ENCODE measurements around the gene GSTM4. TPM values are rescaled to one million over a fixed set of nuclear protein-coding genes. Genes with fewer than 3 reads are reported as not detected.

The GSTM4 gene
- total and polyA plus RNA-seq, 4 donors: 12.2 to 42.8 (median 30.9) TPM

DNA sequence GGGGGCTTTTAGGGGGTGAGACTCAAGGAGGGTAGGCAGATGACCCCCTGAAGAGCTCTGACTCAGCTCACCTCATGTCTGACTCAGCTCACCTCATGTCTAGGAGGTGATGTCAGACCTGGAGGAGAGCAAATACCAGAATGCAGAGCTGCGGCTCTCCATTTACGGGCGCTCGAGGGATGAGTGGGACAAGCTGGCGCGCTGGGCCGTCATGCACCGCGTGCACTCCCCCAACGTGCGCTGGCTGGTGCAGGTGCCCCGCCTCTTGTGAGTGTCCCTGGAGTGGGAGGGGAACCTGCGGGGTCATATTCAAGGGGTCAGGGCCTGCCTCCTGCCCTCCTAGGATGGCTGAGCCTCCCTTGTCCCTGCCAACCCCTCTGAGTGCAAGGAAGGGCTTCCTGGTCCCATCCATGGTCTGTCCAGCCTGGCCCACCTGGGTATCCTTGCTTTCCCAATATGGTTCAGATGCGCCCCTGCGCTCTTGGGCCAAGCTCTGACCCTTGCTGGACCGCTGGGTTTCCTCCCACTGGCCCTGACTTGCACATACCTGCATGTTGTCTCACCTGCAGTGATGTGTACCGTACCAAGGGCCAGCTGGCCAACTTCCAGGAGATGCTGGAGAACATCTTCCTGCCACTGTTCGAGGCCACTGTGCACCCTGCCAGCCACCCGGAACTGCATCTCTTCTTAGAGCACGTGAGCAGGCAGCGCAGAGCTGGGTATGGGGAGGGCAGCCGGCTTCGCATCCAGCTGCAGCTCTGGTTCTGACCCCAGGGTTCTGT, 27.2 kb upstream of the GSTM4 start:
- no peak for TF ChIP-seq FOXA1 (IDR thresholded peaks at IDR 0.05)
- TF ChIP-seq JUND (IDR thresholded peaks at IDR 0.05): no peak
- TF ChIP-seq, protein P1, sequence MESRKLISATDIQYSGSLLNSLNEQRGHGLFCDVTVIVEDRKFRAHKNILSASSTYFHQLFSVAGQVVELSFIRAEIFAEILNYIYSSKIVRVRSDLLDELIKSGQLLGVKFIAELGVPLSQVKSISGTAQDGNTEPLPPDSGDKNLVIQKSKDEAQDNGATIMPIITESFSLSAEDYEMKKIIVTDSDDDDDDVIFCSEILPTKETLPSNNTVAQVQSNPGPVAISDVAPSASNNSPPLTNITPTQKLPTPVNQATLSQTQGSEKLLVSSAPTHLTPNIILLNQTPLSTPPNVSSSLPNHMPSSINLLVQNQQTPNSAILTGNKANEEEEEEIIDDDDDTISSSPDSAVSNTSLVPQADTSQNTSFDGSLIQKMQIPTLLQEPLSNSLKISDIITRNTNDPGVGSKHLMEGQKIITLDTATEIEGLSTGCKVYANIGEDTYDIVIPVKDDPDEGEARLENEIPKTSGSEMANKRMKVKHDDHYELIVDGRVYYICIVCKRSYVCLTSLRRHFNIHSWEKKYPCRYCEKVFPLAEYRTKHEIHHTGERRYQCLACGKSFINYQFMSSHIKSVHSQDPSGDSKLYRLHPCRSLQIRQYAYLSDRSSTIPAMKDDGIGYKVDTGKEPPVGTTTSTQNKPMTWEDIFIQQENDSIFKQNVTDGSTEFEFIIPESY (IDR thresholded peaks at IDR 0.05): no peak
- no peak for TF ChIP-seq FOXA2 (IDR thresholded peaks at IDR 0.05)
- TF ChIP-seq HNF4A (conservative IDR thresholded peaks at IDR 0.05): no peak
- no peak for TF ChIP-seq GABPA (IDR thresholded peaks at IDR 0.05 in 1 of 2, conservative IDR thresholded peaks at IDR 0.05 in 1 of 2)
- DNase-seq (ENCODE audit: low spot score): no peak
- Histone ChIP-seq H3K9ac (ENCODE audit: low read depth in 1 of 2, low read length in 2 of 2) (no peak overlapping the region), H3K9me3 (ENCODE audit: control insufficient read depth in 4 of 4, low read length in 3 of 4) (no peaks in the 10 kb centered on the region), H3K27ac (ENCODE audit: low read depth in 1 of 2, low read length in 2 of 2) (no peak overlapping the region), H3K4me3 (ENCODE audit: low read depth in 1 of 3, low read length in 3 of 3) (no peak overlapping the region), H3K27me3 (ENCODE audit: control insufficient read depth in 4 of 4, insufficient read depth in 4 of 4, low read length in 3 of 4) (no peaks in the 10 kb centered on the region), H3K36me3 (ENCODE audit: control insufficient read depth in 4 of 4, insufficient read depth in 3 of 4, low read depth in 1 of 4, low read length in 3 of 4) (peaks cover 15 to 61% (median 26%) of the 10 kb centered on the region in 4 donors), H3K4me1 (ENCODE audit: control insufficient read depth in 4 of 4, insufficient read depth in 4 of 4, low read length in 3 of 4) (peaks cover 0 to 7% (median 3%) of the 10 kb centered on the region in 4 donors)
- 86% methylated on average over 23 of the region's 23 CpGs for WGBS

DNA sequence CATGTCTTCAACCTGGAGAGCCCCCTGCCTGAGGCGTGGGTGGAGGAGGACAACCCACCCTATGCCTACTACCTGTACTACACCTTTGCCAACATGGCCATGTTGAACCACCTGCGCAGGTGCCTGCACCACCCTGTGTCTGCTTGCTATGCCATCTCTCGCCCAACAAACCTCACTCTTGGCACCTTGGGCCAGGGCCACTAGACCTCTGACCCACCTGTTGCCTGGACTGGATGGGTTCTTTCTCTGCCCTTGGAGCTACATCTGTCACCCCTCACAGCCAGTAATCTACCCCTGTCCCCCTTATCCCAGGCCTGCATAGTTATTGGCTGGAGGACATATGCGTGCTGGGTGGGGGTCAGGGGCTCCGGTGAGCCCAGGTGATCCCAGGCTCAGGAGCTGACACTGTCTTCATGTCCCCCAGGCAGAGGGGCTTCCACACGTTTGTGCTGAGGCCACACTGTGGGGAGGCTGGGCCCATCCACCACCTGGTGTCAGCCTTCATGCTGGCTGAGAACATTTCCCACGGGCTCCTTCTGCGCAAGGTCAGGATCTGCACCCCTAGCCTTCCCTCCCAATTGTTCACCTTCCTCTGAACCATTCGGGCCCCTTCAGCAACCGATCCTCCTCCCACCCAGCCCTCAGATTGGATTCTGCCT, 26.4 kb upstream of the GSTM4 start:
- 88% methylated on average over 10 of the region's 10 CpGs for WGBS
- TF ChIP-seq, protein P2, sequence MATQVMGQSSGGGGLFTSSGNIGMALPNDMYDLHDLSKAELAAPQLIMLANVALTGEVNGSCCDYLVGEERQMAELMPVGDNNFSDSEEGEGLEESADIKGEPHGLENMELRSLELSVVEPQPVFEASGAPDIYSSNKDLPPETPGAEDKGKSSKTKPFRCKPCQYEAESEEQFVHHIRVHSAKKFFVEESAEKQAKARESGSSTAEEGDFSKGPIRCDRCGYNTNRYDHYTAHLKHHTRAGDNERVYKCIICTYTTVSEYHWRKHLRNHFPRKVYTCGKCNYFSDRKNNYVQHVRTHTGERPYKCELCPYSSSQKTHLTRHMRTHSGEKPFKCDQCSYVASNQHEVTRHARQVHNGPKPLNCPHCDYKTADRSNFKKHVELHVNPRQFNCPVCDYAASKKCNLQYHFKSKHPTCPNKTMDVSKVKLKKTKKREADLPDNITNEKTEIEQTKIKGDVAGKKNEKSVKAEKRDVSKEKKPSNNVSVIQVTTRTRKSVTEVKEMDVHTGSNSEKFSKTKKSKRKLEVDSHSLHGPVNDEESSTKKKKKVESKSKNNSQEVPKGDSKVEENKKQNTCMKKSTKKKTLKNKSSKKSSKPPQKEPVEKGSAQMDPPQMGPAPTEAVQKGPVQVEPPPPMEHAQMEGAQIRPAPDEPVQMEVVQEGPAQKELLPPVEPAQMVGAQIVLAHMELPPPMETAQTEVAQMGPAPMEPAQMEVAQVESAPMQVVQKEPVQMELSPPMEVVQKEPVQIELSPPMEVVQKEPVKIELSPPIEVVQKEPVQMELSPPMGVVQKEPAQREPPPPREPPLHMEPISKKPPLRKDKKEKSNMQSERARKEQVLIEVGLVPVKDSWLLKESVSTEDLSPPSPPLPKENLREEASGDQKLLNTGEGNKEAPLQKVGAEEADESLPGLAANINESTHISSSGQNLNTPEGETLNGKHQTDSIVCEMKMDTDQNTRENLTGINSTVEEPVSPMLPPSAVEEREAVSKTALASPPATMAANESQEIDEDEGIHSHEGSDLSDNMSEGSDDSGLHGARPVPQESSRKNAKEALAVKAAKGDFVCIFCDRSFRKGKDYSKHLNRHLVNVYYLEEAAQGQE (IDR thresholded peaks at IDR 0.05): no peak
- TF ChIP-seq NR2F2 (IDR thresholded peaks at IDR 0.05) (no peak), GABPA (IDR thresholded peaks at IDR 0.05 in 1 of 2, conservative IDR thresholded peaks at IDR 0.05 in 1 of 2) (no peak), HNF4G (IDR thresholded peaks at IDR 0.05) (no peak)
- TF ChIP-seq, protein P3, sequence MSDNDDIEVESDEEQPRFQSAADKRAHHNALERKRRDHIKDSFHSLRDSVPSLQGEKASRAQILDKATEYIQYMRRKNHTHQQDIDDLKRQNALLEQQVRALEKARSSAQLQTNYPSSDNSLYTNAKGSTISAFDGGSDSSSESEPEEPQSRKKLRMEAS (IDR thresholded peaks at IDR 0.05): no peak
- TF ChIP-seq, protein P4, sequence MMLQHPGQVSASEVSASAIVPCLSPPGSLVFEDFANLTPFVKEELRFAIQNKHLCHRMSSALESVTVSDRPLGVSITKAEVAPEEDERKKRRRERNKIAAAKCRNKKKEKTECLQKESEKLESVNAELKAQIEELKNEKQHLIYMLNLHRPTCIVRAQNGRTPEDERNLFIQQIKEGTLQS (IDR thresholded peaks at IDR 0.05): no peak
- Histone ChIP-seq H3K9me3 (ENCODE audit: control insufficient read depth in 4 of 4, low read length in 3 of 4) (no peaks in the 10 kb centered on the region), H3K9ac (ENCODE audit: low read depth in 1 of 2, low read length in 2 of 2) (no peak overlapping the region), H3K4me3 (ENCODE audit: low read depth in 1 of 3, low read length in 3 of 3) (no peak overlapping the region), H3K36me3 (ENCODE audit: control insufficient read depth in 4 of 4, insufficient read depth in 3 of 4, low read depth in 1 of 4, low read length in 3 of 4) (peaks cover 15 to 61% (median 26%) of the 10 kb centered on the region in 4 donors), H3K27me3 (ENCODE audit: control insufficient read depth in 4 of 4, insufficient read depth in 4 of 4, low read length in 3 of 4) (no peaks in the 10 kb centered on the region), H3K4me1 (ENCODE audit: control insufficient read depth in 4 of 4, insufficient read depth in 4 of 4, low read length in 3 of 4) (peaks cover 0 to under 1% (median 0%) of the 10 kb centered on the region in 4 donors), H3K27ac (ENCODE audit: low read depth in 1 of 2, low read length in 2 of 2) (no peak overlapping the region)
- no peak for DNase-seq (ENCODE audit: low spot score)
